Placental epithelial cell (primary cell): ENCODE measurements around the gene NAIF1. TPM values are rescaled to one million over a fixed set of nuclear protein-coding genes. Genes with fewer than 3 reads are reported as not detected.

Experiments used
- total RNA-seq: library from RNA; depleted of rRNA; stranded (reverse); fragments of >200 nt; gene quantifications from 2 replicates; pipeline ENCODE4 v1.2.3, GENCODE V29; 2012

The NAIF1 gene
- total RNA-seq = 10.2 and 11.1 TPM in 2 replicates

GRCh38 chr9:128066713-128067644 is at the start of gene NAIF1:
Gene NAIF1 (minus strand): TSS chr9:128067320. CDS start chr9:128067101, 219 bp downstream.

GRCh38 chr9:128067645-128068385 is 695 bp upstream of the NAIF1 start, which contains the start of gene SLC25A25:
Gene SLC25A25 (plus strand): TSS chr9:128068232. CDS start chr9:128068320, 88 bp downstream.

Other genes starting within 250 kb of the NAIF1 start
- gene ENG, start 212.7 kb downstream of the NAIF1 start, total RNA-seq = 4.3 and 7.5 TPM in 2 replicates
- gene AK1, start 189.6 kb downstream of the NAIF1 start, total RNA-seq = 12.2 and 43.2 TPM in 2 replicates
- gene ST6GALNAC6, start 167.7 kb downstream of the NAIF1 start, total RNA-seq = 20.0 and 28.7 TPM in 2 replicates
- 12.6 and 28.2 TPM in 2 replicates for gene ST6GALNAC4, start 150.3 kb downstream of the NAIF1 start, total RNA-seq
- 8.6 and 15.3 TPM in 2 replicates for gene PIP5KL1, start 136.5 kb downstream of the NAIF1 start, total RNA-seq
- gene DPM2, start 129.5 kb downstream of the NAIF1 start, total RNA-seq = 12.6 and 21.1 TPM in 2 replicates
- gene EEIG1, start 86.3 kb downstream of the NAIF1 start, total RNA-seq = 15.8 and 22.4 TPM in 2 replicates
- 5.5 and 13.3 TPM in 2 replicates for gene SLC25A25, start 912 bp upstream of the NAIF1 start, total RNA-seq
- gene PTGES2, start 60.4 kb upstream of the NAIF1 start, total RNA-seq = 26.3 and 74.3 TPM in 2 replicates
- gene LCN2, start 82.1 kb upstream of the NAIF1 start, total RNA-seq = 0.39 and 0.54 TPM in 2 replicates
- gene BBLN, start 92.9 kb upstream of the NAIF1 start, total RNA-seq = 30.6 and 40.8 TPM in 2 replicates
- gene CIZ1, start 124.3 kb upstream of the NAIF1 start, total RNA-seq = 46.3 and 61.1 TPM in 2 replicates
- 5.6 and 33.4 TPM in 2 replicates for gene DNM1, start 136.1 kb upstream of the NAIF1 start, total RNA-seq
- 107 and 123 TPM in 2 replicates for gene GOLGA2, start 208.7 kb upstream of the NAIF1 start, total RNA-seq
- 23.5 and 38.1 TPM in 2 replicates for gene SWI5, start 209.0 kb upstream of the NAIF1 start, total RNA-seq